ENCODE results near the gene ATE1. TPM values are rescaled to one million over a fixed set of nuclear protein-coding genes. Genes with fewer than 3 reads are reported as not detected.

Gene ATE1
- total RNA-seq, 2 experiments from 2014 or later = 18.5 to 20.9 TPM

DNA sequence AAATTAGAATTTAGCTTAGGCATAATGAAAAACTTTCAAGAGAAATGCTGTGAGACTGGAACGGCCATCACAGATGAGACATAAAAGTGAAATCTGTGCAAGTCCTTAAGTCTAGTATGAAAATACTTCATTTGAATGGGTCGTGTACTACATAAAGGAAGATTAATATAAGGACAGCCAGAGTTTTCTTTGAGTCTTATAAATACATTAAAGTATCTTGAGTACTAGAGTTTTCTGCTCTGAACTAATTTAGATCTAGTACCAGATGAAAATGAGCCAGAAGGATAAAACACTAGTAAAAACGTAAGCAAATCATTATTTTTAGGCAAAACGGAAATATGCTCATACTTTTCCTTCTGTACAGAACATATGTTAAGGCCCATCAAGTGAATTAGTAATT is 93.1 kb downstream of the ATE1 start:
- Mint-ChIP-seq H3K9me3 (no peaks in the 10 kb centered on the region), H3K27me3 (no peaks in the 10 kb centered on the region), H3K27ac (no peak overlapping the region), H3K36me3 (ENCODE audit: low read depth) (peaks cover 75% of the 10 kb centered on the region), H3K4me3 (no peak overlapping the region), H3K4me1 (ENCODE audit: low read depth) (no peaks in the 10 kb centered on the region)
- ChIA-PET CTCF (no interaction called here), POLR2A (no interaction called here)
- TF ChIP-seq, protein P1, sequence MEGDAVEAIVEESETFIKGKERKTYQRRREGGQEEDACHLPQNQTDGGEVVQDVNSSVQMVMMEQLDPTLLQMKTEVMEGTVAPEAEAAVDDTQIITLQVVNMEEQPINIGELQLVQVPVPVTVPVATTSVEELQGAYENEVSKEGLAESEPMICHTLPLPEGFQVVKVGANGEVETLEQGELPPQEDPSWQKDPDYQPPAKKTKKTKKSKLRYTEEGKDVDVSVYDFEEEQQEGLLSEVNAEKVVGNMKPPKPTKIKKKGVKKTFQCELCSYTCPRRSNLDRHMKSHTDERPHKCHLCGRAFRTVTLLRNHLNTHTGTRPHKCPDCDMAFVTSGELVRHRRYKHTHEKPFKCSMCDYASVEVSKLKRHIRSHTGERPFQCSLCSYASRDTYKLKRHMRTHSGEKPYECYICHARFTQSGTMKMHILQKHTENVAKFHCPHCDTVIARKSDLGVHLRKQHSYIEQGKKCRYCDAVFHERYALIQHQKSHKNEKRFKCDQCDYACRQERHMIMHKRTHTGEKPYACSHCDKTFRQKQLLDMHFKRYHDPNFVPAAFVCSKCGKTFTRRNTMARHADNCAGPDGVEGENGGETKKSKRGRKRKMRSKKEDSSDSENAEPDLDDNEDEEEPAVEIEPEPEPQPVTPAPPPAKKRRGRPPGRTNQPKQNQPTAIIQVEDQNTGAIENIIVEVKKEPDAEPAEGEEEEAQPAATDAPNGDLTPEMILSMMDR (IDR thresholded peaks at IDR 0.05) = no peak
- H3K27ac ChIP-seq (ENCODE audit: low read depth in 1 of 2, low read length in 2 of 2) = no peak overlapping the region
- intact Hi-C loops (cut with DNase I, micrococcal nuclease) = no loop called here
- no peak for ATAC-seq (ENCODE audit: poor library complexity)
- DNase-seq = no peak
- H3K9me3 ChIP-seq (ENCODE audit: control insufficient read depth in 1 of 2, insufficient read depth in 1 of 2, low read length in 2 of 2) = no peaks in the 10 kb centered on the region
- no peak overlapping the region for H3K4me3 ChIP-seq (ENCODE audit: low read length)
- no peaks in the 10 kb centered on the region for H3K4me1 ChIP-seq (ENCODE audit: insufficient read depth, low read length)
- peaks cover 23% of the 10 kb centered on the region for H3K36me3 ChIP-seq (ENCODE audit: insufficient read depth, low read length)
- H3K27me3 ChIP-seq (ENCODE audit: control insufficient read depth in 1 of 2, insufficient read depth in 2 of 2, low read length in 2 of 2) = no peaks in the 10 kb centered on the region

DNA sequence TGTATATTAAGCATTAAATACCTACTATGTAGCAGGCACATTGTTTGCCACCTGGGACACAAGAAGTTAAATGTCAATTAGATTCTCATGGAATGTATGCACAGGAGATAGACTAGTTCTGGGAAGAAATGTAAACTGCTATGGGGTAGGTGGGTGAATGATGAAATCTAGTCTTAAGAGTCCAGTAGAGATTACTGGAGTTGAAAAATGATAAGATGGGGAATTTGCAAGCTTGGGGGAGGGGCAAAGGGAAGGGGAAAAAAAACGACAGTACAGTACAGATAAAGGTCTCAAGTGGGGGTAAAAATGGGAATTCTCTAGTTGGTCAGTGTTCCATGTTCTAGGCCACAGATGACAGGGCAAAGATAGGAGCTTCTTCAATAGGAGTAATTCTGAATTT is 94.4 kb downstream of the ATE1 start:
- no peaks in the 10 kb centered on the region for H3K4me1 Mint-ChIP-seq (ENCODE audit: low read depth)
- CTCF ChIA-PET = no interaction called here
- no peaks in the 10 kb centered on the region for H3K27me3 ChIP-seq (ENCODE audit: control insufficient read depth in 1 of 2, insufficient read depth in 2 of 2, low read length in 2 of 2)
- H3K27me3 Mint-ChIP-seq = no peaks in the 10 kb centered on the region
- peaks cover 80% of the 10 kb centered on the region for H3K36me3 Mint-ChIP-seq (ENCODE audit: low read depth)
- TF ChIP-seq, protein P1 (IDR thresholded peaks at IDR 0.05) = no peak
- H3K9me3 Mint-ChIP-seq = no peaks in the 10 kb centered on the region
- peaks cover 21% of the 10 kb centered on the region for H3K36me3 ChIP-seq (ENCODE audit: insufficient read depth, low read length)
- H3K4me1 ChIP-seq (ENCODE audit: insufficient read depth, low read length) = no peaks in the 10 kb centered on the region
- POLR2A ChIA-PET = no interaction called here
- no peak overlapping the region for H3K4me3 Mint-ChIP-seq
- H3K4me3 ChIP-seq (ENCODE audit: low read length) = no peak overlapping the region
- H3K9me3 ChIP-seq (ENCODE audit: control insufficient read depth in 1 of 2, insufficient read depth in 1 of 2, low read length in 2 of 2) = no peaks in the 10 kb centered on the region
- intact Hi-C loops (cut with DNase I, micrococcal nuclease) = no loop called here
- ATAC-seq (ENCODE audit: poor library complexity) = no peak
- DNase-seq = no peak
- no peak overlapping the region for H3K27ac Mint-ChIP-seq
- H3K27ac ChIP-seq (ENCODE audit: low read depth in 1 of 2, low read length in 2 of 2) = no peak overlapping the region

GRCh38 chr10:121832647-121833046 is 95.2 kb downstream of the ATE1 start:
- Histone ChIP-seq H3K9me3 (ENCODE audit: control insufficient read depth in 1 of 2, insufficient read depth in 1 of 2, low read length in 2 of 2) (no peaks in the 10 kb centered on the region), H3K27ac (ENCODE audit: low read depth in 1 of 2, low read length in 2 of 2) (no peak overlapping the region), H3K4me3 (ENCODE audit: low read length) (no peak overlapping the region), H3K27me3 (ENCODE audit: control insufficient read depth in 1 of 2, insufficient read depth in 2 of 2, low read length in 2 of 2) (no peaks in the 10 kb centered on the region), H3K36me3 (ENCODE audit: insufficient read depth, low read length) (peaks cover 24% of the 10 kb centered on the region), H3K4me1 (ENCODE audit: insufficient read depth, low read length) (no peaks in the 10 kb centered on the region)
- no peak for ATAC-seq (ENCODE audit: poor library complexity)
- H3K9me3 Mint-ChIP-seq = no peaks in the 10 kb centered on the region
- POLR2A ChIA-PET = no interaction called here
- TF ChIP-seq, protein P1 (IDR thresholded peaks at IDR 0.05) = no peak
- no peak for DNase-seq
- intact Hi-C loops (cut with DNase I, micrococcal nuclease) = no loop called here
- no peaks in the 10 kb centered on the region for H3K4me1 Mint-ChIP-seq (ENCODE audit: low read depth)
- H3K4me3 Mint-ChIP-seq = no peak overlapping the region
- no peaks in the 10 kb centered on the region for H3K27me3 Mint-ChIP-seq
- H3K27ac Mint-ChIP-seq = no peak overlapping the region
- peaks cover 80% of the 10 kb centered on the region for H3K36me3 Mint-ChIP-seq (ENCODE audit: low read depth)
- CTCF ChIA-PET = interaction anchor here (1.3 kb wide), 1 partner anchor 13 kb away, joined by 3 read pairs; no protein-coding TSS in a partner anchor
